ENCODE measurements around the gene UBE2H. TPM values are rescaled to one million over a fixed set of nuclear protein-coding genes. Genes with fewer than 3 reads are reported as not detected.

UBE2H gene
- total and polyA plus RNA-seq, 4 donors = 11.9 to 84.2 (median 23.7) TPM

DNA sequence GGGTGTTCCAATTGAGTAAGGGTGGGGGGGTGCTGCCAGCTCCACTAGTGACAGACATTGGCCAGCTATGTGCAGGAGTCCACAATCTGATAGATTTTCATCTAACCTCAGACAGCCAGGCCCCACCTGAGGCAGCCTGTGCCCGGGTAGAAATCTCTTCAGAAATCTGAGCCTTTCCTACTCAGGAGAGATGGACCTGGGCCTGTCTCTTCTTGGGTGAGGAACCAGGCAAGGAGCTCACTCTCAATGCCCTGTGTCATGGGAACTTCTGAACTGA, 86.9 kb downstream of the UBE2H start:
- Histone ChIP-seq H3K9ac (ENCODE audit: low read depth in 1 of 2, low read length in 2 of 2) (no peak overlapping the region), H3K9me3 (ENCODE audit: control insufficient read depth in 4 of 4, low read length in 3 of 4) (no peaks in the 10 kb centered on the region), H3K4me3 (ENCODE audit: low read depth in 1 of 3, low read length in 3 of 3) (no peak overlapping the region), H3K27me3 (ENCODE audit: control insufficient read depth in 4 of 4, insufficient read depth in 4 of 4, low read length in 3 of 4) (no peaks in the 10 kb centered on the region), H3K4me1 (ENCODE audit: control insufficient read depth in 4 of 4, insufficient read depth in 4 of 4, low read length in 3 of 4) (peaks cover 5 to 20% (median 18%) of the 10 kb centered on the region in 4 donors), H3K36me3 (ENCODE audit: control insufficient read depth in 4 of 4, insufficient read depth in 3 of 4, low read depth in 1 of 4, low read length in 3 of 4) (no peaks in the 10 kb centered on the region), H3K27ac (ENCODE audit: low read depth in 1 of 2, low read length in 2 of 2) (peak overlapping the region; percentile 28 to 42)
- 43% methylated on average over 1 of the region's 1 CpG for WGBS
- no peak for DNase-seq (ENCODE audit: low spot score)
- TF ChIP-seq FOXA1 (IDR thresholded peaks at IDR 0.05) (no peak), JUND (IDR thresholded peaks at IDR 0.05) (no peak), SP1 (IDR thresholded peaks at IDR 0.05) (no peak), RXRA (IDR thresholded peaks at IDR 0.05) (no peak), GABPA (IDR thresholded peaks at IDR 0.05 in 1 of 2, conservative IDR thresholded peaks at IDR 0.05 in 1 of 2) (no peak), RAD21 (IDR thresholded peaks at IDR 0.05) (no peak)
- TF ChIP-seq, protein P1, sequence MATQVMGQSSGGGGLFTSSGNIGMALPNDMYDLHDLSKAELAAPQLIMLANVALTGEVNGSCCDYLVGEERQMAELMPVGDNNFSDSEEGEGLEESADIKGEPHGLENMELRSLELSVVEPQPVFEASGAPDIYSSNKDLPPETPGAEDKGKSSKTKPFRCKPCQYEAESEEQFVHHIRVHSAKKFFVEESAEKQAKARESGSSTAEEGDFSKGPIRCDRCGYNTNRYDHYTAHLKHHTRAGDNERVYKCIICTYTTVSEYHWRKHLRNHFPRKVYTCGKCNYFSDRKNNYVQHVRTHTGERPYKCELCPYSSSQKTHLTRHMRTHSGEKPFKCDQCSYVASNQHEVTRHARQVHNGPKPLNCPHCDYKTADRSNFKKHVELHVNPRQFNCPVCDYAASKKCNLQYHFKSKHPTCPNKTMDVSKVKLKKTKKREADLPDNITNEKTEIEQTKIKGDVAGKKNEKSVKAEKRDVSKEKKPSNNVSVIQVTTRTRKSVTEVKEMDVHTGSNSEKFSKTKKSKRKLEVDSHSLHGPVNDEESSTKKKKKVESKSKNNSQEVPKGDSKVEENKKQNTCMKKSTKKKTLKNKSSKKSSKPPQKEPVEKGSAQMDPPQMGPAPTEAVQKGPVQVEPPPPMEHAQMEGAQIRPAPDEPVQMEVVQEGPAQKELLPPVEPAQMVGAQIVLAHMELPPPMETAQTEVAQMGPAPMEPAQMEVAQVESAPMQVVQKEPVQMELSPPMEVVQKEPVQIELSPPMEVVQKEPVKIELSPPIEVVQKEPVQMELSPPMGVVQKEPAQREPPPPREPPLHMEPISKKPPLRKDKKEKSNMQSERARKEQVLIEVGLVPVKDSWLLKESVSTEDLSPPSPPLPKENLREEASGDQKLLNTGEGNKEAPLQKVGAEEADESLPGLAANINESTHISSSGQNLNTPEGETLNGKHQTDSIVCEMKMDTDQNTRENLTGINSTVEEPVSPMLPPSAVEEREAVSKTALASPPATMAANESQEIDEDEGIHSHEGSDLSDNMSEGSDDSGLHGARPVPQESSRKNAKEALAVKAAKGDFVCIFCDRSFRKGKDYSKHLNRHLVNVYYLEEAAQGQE (IDR thresholded peaks at IDR 0.05) = no peak

DNA sequence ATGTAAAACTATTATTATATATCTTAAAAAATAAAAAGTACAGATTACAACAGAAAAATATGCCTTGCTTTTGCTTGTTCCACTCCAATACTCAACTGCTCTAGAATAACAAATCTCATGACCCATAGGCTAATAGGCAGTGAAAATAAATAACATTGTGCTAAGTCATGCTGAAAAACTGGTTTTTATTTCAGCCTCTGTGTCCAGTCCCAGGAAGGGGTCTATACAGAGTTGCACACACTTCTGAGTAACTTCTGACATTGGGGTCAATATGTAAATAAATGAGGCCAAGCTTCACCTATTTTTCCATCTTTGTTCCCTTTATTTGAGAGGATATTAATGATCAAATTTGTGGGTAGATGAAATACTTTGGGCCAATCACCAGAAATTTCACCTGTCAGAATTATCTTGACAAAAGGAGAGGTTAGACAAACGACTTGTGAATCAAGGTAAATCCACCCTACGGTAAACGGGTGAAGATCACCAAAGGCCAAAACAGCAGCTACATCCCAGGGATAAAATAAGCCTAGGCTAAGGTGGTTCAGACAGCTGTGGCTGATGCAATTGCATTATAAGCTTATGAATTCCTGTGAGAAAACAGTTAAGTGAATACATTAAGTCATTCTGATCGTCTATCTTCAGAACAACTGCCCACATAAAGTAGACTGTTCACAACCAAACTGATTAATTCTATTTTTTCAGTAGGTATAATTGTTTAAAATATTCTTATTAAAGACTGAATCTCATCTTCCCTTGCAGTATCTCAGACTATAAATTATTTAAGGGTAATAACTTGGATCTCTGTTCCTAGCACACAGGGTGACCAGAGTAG, 87.5 kb downstream of the UBE2H start:
- 87% methylated on average over 4 of the region's 4 CpGs for WGBS
- H3K27ac ChIP-seq (ENCODE audit: low read depth in 1 of 2, low read length in 2 of 2) = peak overlapping the region in 1 of 2 donors; percentile 42
- no peak for DNase-seq (ENCODE audit: low spot score)
- TF ChIP-seq FOXA2 (IDR thresholded peaks at IDR 0.05) = no peak
- TF ChIP-seq TAF1 (conservative IDR thresholded peaks at IDR 0.05) = no peak
- TF ChIP-seq GABPA (IDR thresholded peaks at IDR 0.05 in 1 of 2, conservative IDR thresholded peaks at IDR 0.05 in 1 of 2) = no peak
- TF ChIP-seq, protein P1 (IDR thresholded peaks at IDR 0.05) = no peak
- no peak for TF ChIP-seq SP1 (IDR thresholded peaks at IDR 0.05)
- TF ChIP-seq YY1 (IDR thresholded peaks at IDR 0.05) = no peak
- TF ChIP-seq, protein P2, sequence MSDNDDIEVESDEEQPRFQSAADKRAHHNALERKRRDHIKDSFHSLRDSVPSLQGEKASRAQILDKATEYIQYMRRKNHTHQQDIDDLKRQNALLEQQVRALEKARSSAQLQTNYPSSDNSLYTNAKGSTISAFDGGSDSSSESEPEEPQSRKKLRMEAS (IDR thresholded peaks at IDR 0.05) = no peak
- TF ChIP-seq, protein P3, sequence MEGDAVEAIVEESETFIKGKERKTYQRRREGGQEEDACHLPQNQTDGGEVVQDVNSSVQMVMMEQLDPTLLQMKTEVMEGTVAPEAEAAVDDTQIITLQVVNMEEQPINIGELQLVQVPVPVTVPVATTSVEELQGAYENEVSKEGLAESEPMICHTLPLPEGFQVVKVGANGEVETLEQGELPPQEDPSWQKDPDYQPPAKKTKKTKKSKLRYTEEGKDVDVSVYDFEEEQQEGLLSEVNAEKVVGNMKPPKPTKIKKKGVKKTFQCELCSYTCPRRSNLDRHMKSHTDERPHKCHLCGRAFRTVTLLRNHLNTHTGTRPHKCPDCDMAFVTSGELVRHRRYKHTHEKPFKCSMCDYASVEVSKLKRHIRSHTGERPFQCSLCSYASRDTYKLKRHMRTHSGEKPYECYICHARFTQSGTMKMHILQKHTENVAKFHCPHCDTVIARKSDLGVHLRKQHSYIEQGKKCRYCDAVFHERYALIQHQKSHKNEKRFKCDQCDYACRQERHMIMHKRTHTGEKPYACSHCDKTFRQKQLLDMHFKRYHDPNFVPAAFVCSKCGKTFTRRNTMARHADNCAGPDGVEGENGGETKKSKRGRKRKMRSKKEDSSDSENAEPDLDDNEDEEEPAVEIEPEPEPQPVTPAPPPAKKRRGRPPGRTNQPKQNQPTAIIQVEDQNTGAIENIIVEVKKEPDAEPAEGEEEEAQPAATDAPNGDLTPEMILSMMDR (IDR thresholded peaks at IDR 0.05; ENCODE audit: low read depth, low read length, missing input control) = no peak
- no peak for TF ChIP-seq HNF4A (conservative IDR thresholded peaks at IDR 0.05)
- TF ChIP-seq, protein P4, sequence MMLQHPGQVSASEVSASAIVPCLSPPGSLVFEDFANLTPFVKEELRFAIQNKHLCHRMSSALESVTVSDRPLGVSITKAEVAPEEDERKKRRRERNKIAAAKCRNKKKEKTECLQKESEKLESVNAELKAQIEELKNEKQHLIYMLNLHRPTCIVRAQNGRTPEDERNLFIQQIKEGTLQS (IDR thresholded peaks at IDR 0.05) = no peak
- no peak for TF ChIP-seq NR2F2 (IDR thresholded peaks at IDR 0.05)
- TF ChIP-seq JUND (IDR thresholded peaks at IDR 0.05) = no peak
- no peak for TF ChIP-seq RXRA (IDR thresholded peaks at IDR 0.05)
- TF ChIP-seq EGR1 (IDR thresholded peaks at IDR 0.05; ENCODE audit: low read depth in 2 of 2) = no peak
- TF ChIP-seq FOXA1 (IDR thresholded peaks at IDR 0.05) = no peak
- no peak for TF ChIP-seq HNF4G (IDR thresholded peaks at IDR 0.05)
- TF ChIP-seq, protein P5, sequence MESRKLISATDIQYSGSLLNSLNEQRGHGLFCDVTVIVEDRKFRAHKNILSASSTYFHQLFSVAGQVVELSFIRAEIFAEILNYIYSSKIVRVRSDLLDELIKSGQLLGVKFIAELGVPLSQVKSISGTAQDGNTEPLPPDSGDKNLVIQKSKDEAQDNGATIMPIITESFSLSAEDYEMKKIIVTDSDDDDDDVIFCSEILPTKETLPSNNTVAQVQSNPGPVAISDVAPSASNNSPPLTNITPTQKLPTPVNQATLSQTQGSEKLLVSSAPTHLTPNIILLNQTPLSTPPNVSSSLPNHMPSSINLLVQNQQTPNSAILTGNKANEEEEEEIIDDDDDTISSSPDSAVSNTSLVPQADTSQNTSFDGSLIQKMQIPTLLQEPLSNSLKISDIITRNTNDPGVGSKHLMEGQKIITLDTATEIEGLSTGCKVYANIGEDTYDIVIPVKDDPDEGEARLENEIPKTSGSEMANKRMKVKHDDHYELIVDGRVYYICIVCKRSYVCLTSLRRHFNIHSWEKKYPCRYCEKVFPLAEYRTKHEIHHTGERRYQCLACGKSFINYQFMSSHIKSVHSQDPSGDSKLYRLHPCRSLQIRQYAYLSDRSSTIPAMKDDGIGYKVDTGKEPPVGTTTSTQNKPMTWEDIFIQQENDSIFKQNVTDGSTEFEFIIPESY (IDR thresholded peaks at IDR 0.05) = no peak
- no peak for TF ChIP-seq RAD21 (IDR thresholded peaks at IDR 0.05)
- no peak overlapping the region for H3K4me3 ChIP-seq (ENCODE audit: low read depth in 1 of 3, low read length in 3 of 3)
- H3K4me1 ChIP-seq (ENCODE audit: control insufficient read depth in 4 of 4, insufficient read depth in 4 of 4, low read length in 3 of 4) = peaks cover 6 to 15% (median 14%) of the 10 kb centered on the region in 4 donors
- H3K36me3 ChIP-seq (ENCODE audit: control insufficient read depth in 4 of 4, insufficient read depth in 3 of 4, low read depth in 1 of 4, low read length in 3 of 4) = no peaks in the 10 kb centered on the region
- no peaks in the 10 kb centered on the region for H3K27me3 ChIP-seq (ENCODE audit: control insufficient read depth in 4 of 4, insufficient read depth in 4 of 4, low read length in 3 of 4)
- no peak overlapping the region for H3K9ac ChIP-seq (ENCODE audit: low read depth in 1 of 2, low read length in 2 of 2)
- no peaks in the 10 kb centered on the region for H3K9me3 ChIP-seq (ENCODE audit: control insufficient read depth in 4 of 4, low read length in 3 of 4)
